Endodermal cell (in vitro differentiated cells): ENCODE data around the gene TBX15. TPM values are rescaled to one million over a fixed set of nuclear protein-coding genes. Genes with fewer than 3 reads are reported as not detected.

Source experiments
- DNase-seq: peaks from one replicate; pipeline ENCODE4 v3.0.0-alpha.2; 2017
- H3K27ac ChIP-seq: 2 replicates; pipeline ENCODE4 v1.5.1; 2013; ENCODE audit warnings: mild to moderate bottlenecking, low read depth, low read length, moderate library complexity
- H3K27me3 ChIP-seq: 2 replicates; pipeline ENCODE4 v1.6.1; 2013; ENCODE audit warnings: mild to moderate bottlenecking, low read length, moderate library complexity; ENCODE audit not compliant: insufficient read depth, control insufficient read depth, poor library complexity, severe bottlenecking
- H3K36me3 ChIP-seq: 2 replicates; pipeline ENCODE4 v1.7.0; 2013; ENCODE audit warnings: mild to moderate bottlenecking, low read length, moderate library complexity; ENCODE audit not compliant: control insufficient read depth, insufficient read depth
- H3K4me1 ChIP-seq: one replicate; pipeline ENCODE4 v1.7.0; 2013; ENCODE audit warnings: low read length; ENCODE audit not compliant: control insufficient read depth, insufficient read depth
- H3K4me3 ChIP-seq: 2 replicates; pipeline ENCODE4 v1.5.1; 2013; ENCODE audit warnings: mild to moderate bottlenecking, low read length, moderate library complexity
- H3K9ac ChIP-seq: 2 replicates; pipeline ENCODE4 v1.6.1; 2013; ENCODE audit warnings: mild to moderate bottlenecking, low read length, moderate library complexity; ENCODE audit not compliant: poor library complexity, severe bottlenecking; ENCODE audit errors: extremely low read depth
- H3K9me3 ChIP-seq: 2 replicates; pipeline ENCODE4 v1.6.1; 2013; ENCODE audit warnings: mild to moderate bottlenecking, low read length, moderate library complexity; ENCODE audit not compliant: control insufficient read depth
- H3K27ac Mint-ChIP-seq: 2 replicates; pipeline ENCODE4 v1.8.0; 2020; ENCODE audit warnings: mixed read lengths
- H3K27me3 Mint-ChIP-seq: 2 replicates; pipeline ENCODE4 v1.8.0; 2021; ENCODE audit warnings: mild to moderate bottlenecking, mixed read lengths; ENCODE audit not compliant: insufficient read depth
- H3K36me3 Mint-ChIP-seq: 2 replicates; pipeline ENCODE4 v1.8.0; 2020; ENCODE audit warnings: low read depth, mixed read lengths
- H3K4me1 Mint-ChIP-seq: 2 replicates; pipeline ENCODE4 v1.8.0; 2020; ENCODE audit warnings: mixed read lengths
- H3K4me3 Mint-ChIP-seq: 2 replicates; pipeline ENCODE4 v1.8.0; 2020; ENCODE audit warnings: mild to moderate bottlenecking, moderate library complexity, mixed read lengths
- H3K9me3 Mint-ChIP-seq: 2 replicates; pipeline ENCODE4 v1.8.0; 2020; ENCODE audit warnings: mild to moderate bottlenecking, mixed read lengths
- WGBS, 2 experiments: methylation state at CpG; one replicate each; pipeline versions ENCODE4 v1.1.5 to v1.1.7; 2013; ENCODE audit warnings: missing lambda C conversion rate in 2 of 2, mixed read lengths in 1 of 2; ENCODE audit not compliant: insufficient coverage in 1 of 2, insufficient read length in 1 of 2; 5-methylcytosine and 5-hydroxymethylcytosine counted together
- total RNA-seq, 2 donors: library from RNA; stranded (reverse); fragmentation: NEBNext Ultra II Directional in 1 of 2; extraction: Animal tissue kit (Norgen Biotek cat#: 25700) in 1 of 2; gene quantifications; 2 replicates in 1 of 2; 3 replicates in 1 of 2; pipeline ENCODE4 v1.2.1, GENCODE V29; 2021
- TF ChIP-seq, protein P1 (sequence below): fragments of 200-600 bp; sonication (generic); conservative IDR thresholded peaks from 2 replicates; pipeline ENCODE4 v1.5.0; 2021; ENCODE audit warnings: antibody characterized with exemption, mild to moderate bottlenecking

The TBX15 gene
- total RNA-seq, 2 donors from 2014 or later, result 0.09 TPM; not detected in 1

- no peak overlapping the region for H3K4me3 ChIP-seq
- Mint-ChIP-seq H3K27ac (no peak overlapping the region), H3K36me3 (no peaks in the 10 kb centered on the region), H3K27me3 (peaks cover 100% of the 10 kb centered on the region), H3K4me3 (no peak overlapping the region), H3K9me3 (peaks cover 3% of the 10 kb centered on the region), H3K4me1 (peaks cover 21% of the 10 kb centered on the region)
- TF ChIP-seq, protein P1, sequence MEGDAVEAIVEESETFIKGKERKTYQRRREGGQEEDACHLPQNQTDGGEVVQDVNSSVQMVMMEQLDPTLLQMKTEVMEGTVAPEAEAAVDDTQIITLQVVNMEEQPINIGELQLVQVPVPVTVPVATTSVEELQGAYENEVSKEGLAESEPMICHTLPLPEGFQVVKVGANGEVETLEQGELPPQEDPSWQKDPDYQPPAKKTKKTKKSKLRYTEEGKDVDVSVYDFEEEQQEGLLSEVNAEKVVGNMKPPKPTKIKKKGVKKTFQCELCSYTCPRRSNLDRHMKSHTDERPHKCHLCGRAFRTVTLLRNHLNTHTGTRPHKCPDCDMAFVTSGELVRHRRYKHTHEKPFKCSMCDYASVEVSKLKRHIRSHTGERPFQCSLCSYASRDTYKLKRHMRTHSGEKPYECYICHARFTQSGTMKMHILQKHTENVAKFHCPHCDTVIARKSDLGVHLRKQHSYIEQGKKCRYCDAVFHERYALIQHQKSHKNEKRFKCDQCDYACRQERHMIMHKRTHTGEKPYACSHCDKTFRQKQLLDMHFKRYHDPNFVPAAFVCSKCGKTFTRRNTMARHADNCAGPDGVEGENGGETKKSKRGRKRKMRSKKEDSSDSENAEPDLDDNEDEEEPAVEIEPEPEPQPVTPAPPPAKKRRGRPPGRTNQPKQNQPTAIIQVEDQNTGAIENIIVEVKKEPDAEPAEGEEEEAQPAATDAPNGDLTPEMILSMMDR, result no peak
- H3K9ac ChIP-seq, result no peak overlapping the region
- H3K4me1 ChIP-seq, result peaks cover 6% of the 10 kb centered on the region
- H3K9me3 ChIP-seq, result peaks cover 5% of the 10 kb centered on the region
- peaks cover 98% of the 10 kb centered on the region for H3K27me3 ChIP-seq
- DNase-seq, result peak; percentile 68
- no peak overlapping the region for H3K27ac ChIP-seq
- no peaks in the 10 kb centered on the region for H3K36me3 ChIP-seq
- 49 to 54% methylated on average over 28 to 53 of the region's 53 CpGs for WGBS, 2 experiments
Measured at GRCh38 chr1:118992868-118993699, 4.9 kb upstream of the TBX15 start.

DNA sequence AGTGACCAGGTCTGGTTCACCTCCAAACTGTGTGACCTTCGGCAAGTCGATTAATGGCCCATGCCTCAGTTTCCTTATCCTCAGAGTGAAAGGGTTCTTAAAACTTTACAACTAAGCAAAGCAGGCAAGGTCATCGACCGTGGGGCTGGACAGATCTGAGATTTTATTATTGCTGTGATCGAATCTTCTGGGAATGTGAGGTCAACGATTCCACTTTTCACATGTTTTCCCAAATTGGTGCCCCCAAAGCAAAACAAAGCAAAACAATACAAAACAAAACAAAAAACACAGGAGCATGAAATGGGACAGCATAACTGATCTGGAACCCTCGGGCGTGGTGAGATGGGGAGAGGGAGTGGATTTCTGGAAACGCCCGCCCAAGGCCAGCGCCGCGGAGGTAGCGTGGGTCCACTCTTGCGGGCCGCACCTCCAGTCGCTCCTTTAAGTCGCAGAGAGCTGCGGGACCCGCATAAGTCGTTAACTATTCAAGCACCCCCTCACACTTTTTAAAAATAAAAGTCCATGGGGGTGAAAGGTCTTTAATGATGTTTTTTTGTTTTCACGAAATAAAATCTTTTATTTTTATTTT lies 4.2 kb upstream of the TBX15 start:
- Histone ChIP-seq H3K9me3 (peaks cover 5% of the 10 kb centered on the region), H3K27ac (no peak overlapping the region), H3K27me3 (peaks cover 99% of the 10 kb centered on the region), H3K36me3 (no peaks in the 10 kb centered on the region), H3K4me1 (peaks cover 6% of the 10 kb centered on the region), H3K9ac (no peak overlapping the region), H3K4me3 (no peak overlapping the region)
- Mint-ChIP-seq H3K27me3 (peaks cover 100% of the 10 kb centered on the region), H3K9me3 (peaks cover 3% of the 10 kb centered on the region), H3K4me3 (no peak overlapping the region), H3K36me3 (no peaks in the 10 kb centered on the region), H3K4me1 (peaks cover 21% of the 10 kb centered on the region), H3K27ac (no peak overlapping the region)
- WGBS, 2 experiments, result 61 to 81% methylated on average over 8 to 21 of the region's 22 CpGs
- DNase-seq, result no peak
- TF ChIP-seq, protein P1, result no peak

DNA sequence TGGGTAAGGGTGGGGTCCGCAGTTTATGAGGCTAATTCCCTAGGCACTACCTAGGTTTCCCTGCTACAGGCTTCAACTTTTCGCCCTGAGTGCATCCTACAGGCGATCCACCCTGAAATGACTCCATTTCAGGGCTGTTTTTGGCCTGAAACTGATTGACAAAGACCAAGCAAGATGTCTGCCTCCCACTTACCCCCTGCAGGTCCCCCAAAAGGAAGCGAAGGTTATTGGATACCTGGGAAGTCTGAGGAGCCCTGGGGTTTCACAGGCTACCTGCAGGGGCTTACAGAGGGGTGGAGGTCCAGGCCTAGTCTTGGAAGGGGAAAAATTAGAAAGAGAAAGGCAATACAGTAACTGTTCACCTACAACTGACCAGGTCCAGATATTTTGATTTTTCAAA lies 3.3 kb upstream of the TBX15 start:
- Histone ChIP-seq H3K27ac (no peak overlapping the region), H3K9me3 (peaks cover 5% of the 10 kb centered on the region), H3K27me3 (peaks cover 100% of the 10 kb centered on the region), H3K4me1 (peaks cover 8% of the 10 kb centered on the region), H3K9ac (no peak overlapping the region), H3K36me3 (no peaks in the 10 kb centered on the region), H3K4me3 (no peak overlapping the region)
- Mint-ChIP-seq H3K4me3 (no peak overlapping the region), H3K4me1 (peaks cover 24% of the 10 kb centered on the region), H3K27ac (no peak overlapping the region), H3K9me3 (peaks cover 3% of the 10 kb centered on the region), H3K27me3 (peaks cover 100% of the 10 kb centered on the region), H3K36me3 (no peaks in the 10 kb centered on the region)
- TF ChIP-seq, protein P1, result no peak
- DNase-seq, result no peak
- WGBS, 2 experiments, result 65 to 87% methylated on average over 2 to 4 of the region's 4 CpGs
